IMR-90 (cell line): ENCODE measurements around the gene IGSF8.

Source experiments
- CEBPB ChIP-seq: IDR thresholded peaks from 2 replicates; pipeline ENCODE4 v1.6.1; 2012; ENCODE audit warnings: low read depth, low read length, improper control_type of control experiment
- CHD1 ChIP-seq: IDR thresholded peaks from 2 replicates; pipeline ENCODE4 v1.6.1; 2012; ENCODE audit warnings: low read depth, low read length, improper control_type of control experiment
- MAFK ChIP-seq: IDR thresholded peaks from 2 replicates; pipeline ENCODE4 v1.6.1; 2012; ENCODE audit warnings: low read depth, low read length, improper control_type of control experiment
- MAZ ChIP-seq: IDR thresholded peaks from 2 replicates; pipeline ENCODE4 v1.6.1; 2012; ENCODE audit warnings: low read depth, mild to moderate bottlenecking, low read length, improper control_type of control experiment, moderate library complexity, borderline replicate concordance
- MXI1 ChIP-seq: IDR thresholded peaks from 2 replicates; pipeline ENCODE4 v1.6.1; 2012; ENCODE audit warnings: low read depth, mild to moderate bottlenecking, low read length, moderate library complexity, borderline replicate concordance
- POLR2A ChIP-seq: IDR thresholded peaks from 2 replicates; pipeline ENCODE4 v1.6.1; 2012; ENCODE audit warnings: mild to moderate bottlenecking, low read depth, low read length
- RAD21 ChIP-seq: IDR thresholded peaks from 2 replicates; pipeline ENCODE4 v1.6.1; 2012; ENCODE audit warnings: low read length, improper control_type of control experiment
- RCOR1 ChIP-seq: IDR thresholded peaks from 2 replicates; pipeline ENCODE4 v1.6.1; 2012; ENCODE audit warnings: mild to moderate bottlenecking, low read length, improper control_type of control experiment; ENCODE audit not compliant: insufficient replicate concordance
- RFX5 ChIP-seq: IDR thresholded peaks from 2 replicates; pipeline ENCODE4 v1.8.0; 2012; ENCODE audit warnings: low read depth, mild to moderate bottlenecking, low read length, moderate library complexity
- SMC3 ChIP-seq: fragments of 150-350 bp; IDR thresholded peaks from 2 replicates; pipeline ENCODE4 v1.6.1; 2016; ENCODE audit warnings: low read depth, mild to moderate bottlenecking, antibody characterized with exemption, low read length, moderate library complexity
- TF ChIP-seq, protein P1 (sequence below): conservative IDR thresholded peaks from 2 replicates; pipeline ENCODE4 v1.5.1; 2012; ENCODE audit warnings: mild to moderate bottlenecking, low read depth, low read length, improper control_type of control experiment
- TF ChIP-seq, protein P2 (sequence below): fragments of 150-350 bp; IDR thresholded peaks from 2 replicates; pipeline ENCODE4 v1.6.1; 2017; ENCODE audit warnings: mild to moderate bottlenecking, antibody characterized with exemption, low read length, low read depth

DNA sequence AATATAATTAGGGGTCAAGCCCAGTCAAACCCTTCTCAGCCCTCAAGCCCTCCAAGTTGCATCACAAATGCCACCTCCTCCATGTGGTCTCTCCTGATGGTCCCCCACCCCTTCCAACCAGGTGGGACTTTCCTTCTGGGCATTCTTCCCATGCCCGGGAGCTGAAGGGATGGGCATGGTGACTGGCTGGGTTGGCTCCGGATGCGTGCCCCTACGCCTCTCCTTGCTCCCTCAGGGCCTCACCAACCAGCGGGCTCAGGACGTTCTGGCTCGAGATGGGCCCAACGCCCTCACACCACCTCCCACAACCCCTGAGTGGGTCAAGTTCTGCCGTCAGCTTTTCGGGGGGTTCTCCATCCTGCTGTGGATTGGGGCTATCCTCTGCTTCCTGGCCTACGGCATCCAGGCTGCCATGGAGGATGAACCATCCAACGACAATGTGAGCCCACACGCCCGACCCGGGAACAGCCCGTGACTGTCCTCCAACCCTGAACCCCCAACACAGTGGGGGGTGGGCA, 24.6 kb upstream of the IGSF8 start:
- TF ChIP-seq POLR2A = no peak
- TF ChIP-seq, protein P1, sequence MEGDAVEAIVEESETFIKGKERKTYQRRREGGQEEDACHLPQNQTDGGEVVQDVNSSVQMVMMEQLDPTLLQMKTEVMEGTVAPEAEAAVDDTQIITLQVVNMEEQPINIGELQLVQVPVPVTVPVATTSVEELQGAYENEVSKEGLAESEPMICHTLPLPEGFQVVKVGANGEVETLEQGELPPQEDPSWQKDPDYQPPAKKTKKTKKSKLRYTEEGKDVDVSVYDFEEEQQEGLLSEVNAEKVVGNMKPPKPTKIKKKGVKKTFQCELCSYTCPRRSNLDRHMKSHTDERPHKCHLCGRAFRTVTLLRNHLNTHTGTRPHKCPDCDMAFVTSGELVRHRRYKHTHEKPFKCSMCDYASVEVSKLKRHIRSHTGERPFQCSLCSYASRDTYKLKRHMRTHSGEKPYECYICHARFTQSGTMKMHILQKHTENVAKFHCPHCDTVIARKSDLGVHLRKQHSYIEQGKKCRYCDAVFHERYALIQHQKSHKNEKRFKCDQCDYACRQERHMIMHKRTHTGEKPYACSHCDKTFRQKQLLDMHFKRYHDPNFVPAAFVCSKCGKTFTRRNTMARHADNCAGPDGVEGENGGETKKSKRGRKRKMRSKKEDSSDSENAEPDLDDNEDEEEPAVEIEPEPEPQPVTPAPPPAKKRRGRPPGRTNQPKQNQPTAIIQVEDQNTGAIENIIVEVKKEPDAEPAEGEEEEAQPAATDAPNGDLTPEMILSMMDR = no peak
- TF ChIP-seq, protein P2, sequence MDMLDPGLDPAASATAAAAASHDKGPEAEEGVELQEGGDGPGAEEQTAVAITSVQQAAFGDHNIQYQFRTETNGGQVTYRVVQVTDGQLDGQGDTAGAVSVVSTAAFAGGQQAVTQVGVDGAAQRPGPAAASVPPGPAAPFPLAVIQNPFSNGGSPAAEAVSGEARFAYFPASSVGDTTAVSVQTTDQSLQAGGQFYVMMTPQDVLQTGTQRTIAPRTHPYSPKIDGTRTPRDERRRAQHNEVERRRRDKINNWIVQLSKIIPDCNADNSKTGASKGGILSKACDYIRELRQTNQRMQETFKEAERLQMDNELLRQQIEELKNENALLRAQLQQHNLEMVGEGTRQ = no peak
- no peak for TF ChIP-seq SMC3
- TF ChIP-seq MXI1 = no peak
- TF ChIP-seq MAFK = no peak
- TF ChIP-seq CEBPB = no peak
- TF ChIP-seq RFX5 = no peak
- TF ChIP-seq CHD1 = no peak
- TF ChIP-seq RCOR1 = no peak
- TF ChIP-seq RAD21 = no peak
- TF ChIP-seq MAZ = no peak
